ENCODE data around the gene TIAM1. TPM values are rescaled to one million over a fixed set of nuclear protein-coding genes. Genes with fewer than 3 reads are reported as not detected.

TIAM1 gene
- total RNA-seq, 1 experiment from 2014 or later = 9.4 TPM

DNA sequence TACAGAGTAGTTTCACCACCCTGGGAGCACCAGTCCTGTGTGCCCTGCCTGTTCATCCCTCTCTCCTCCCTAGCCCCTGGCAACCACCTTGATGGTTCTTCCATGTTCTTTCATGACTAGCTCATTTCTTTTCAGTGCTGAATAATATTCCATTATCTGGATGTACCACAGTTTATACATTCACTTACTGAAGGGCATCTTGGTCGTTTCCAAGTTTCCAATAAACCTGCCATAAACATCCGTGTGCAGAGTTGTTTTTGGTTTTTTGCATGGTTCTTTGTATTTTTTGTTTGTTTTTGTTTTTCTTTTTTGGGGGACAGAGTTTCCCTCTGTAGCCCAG is 13.9 kb downstream of the TIAM1 start:
- no peak for DNase-seq (ENCODE audit: low spot score)

DNA sequence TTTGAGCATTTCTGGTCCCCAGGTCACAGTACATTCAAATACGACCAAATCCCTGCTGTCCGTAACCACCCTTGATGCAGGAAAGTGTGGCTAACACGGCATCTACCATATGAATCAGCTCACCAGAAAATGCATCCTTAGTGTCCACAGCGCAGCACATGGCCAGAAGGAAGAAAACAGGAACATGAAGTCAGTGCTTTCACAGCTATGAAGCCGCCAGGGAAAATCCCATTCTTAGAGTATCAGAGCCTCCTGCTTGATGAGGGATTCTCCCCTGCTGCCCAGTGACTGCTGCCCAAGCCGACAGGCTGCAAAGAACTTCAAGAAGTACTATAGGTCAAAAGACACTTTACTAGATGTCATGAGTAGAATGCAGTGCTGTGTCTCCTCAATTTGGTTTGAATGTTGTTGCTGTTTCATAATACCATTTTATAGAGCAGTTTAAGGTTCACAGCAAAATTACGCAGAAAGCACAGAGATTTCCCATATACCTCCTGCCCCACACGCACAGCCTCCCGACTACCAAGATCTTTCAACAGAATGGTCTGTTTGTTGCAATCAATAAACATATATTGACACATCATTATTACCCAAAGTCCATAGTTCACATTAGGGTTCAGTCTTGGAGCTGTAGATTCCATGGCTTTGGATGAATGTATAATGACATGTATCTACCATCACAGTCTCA is 14.5 kb downstream of the TIAM1 start:
- no peak for DNase-seq (ENCODE audit: low spot score)

DNA sequence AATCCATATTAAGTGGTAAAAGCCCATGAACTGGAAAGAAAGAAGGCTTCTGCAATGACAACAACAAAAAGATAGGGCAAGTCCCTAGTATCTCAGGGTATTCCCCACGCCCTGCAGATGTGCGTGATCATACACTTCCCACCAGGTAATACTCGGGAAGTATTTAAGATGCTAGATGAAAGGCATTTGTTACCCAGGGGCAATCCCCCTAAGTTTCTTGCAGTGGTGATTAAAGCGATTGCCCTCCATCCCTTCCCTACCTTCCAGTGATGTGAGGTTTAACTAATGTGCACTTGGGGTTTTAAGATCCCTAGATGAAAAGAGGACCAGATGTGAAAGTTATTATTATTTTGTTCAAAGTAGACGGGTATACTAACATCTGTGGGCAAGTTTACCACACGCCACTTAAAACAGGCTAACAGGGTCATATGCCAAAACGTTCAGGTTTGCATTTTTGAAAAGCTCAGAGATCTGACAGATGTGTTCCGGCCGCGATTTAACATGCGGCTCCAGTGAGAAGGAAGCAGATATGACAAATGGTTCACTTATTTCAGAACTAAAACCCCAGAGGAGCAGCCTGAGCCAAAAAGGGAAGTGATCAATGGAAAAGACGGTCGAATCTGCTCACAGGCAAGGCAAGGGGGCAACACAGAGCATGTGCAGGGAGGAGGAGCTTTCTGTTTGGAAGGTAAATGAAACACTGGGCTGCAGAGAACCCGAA is 17.4 kb downstream of the TIAM1 start:
- DNase-seq (ENCODE audit: low spot score) = no peak

DNA sequence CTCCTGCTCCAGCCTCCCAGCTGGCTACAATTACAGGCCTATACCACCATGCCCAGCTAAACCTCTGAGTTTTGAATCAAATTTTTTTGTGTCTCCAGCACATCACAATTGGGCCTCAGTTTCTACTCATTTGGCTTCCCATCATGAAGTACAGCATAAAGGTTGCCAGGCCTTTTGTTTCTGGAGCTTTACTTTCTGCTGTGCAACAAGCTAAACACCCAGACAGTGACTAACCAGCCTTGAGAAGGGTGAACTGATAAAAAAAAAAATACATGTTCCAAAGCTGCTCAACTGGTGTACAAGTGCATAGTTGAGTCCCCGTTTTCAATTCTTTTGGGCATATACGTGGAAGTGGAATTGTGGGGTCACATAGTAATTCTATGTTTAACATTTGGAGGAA is 25.1 kb downstream of the TIAM1 start:
- DNase-seq (ENCODE audit: low spot score) = no peak

DNA sequence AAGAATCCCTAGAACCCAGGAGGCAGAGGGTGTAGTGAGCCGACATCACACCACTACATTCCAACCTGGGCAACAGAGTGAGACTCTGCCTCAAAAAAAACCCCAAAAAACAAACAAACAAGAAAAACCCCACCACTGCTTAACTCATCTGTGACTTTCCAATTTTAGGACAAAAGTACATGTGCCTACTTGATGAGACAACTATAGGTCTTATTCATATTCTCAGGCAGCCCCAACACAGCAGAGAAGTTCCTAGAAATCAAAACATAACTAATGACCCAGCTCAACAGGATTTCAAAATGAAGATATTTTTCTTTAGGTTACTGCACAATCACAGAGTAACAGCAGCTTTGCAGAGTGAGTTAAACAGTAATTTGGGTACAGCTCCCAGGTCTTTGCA is 26.4 kb downstream of the TIAM1 start:
- DNase-seq (ENCODE audit: low spot score) = no peak

DNA sequence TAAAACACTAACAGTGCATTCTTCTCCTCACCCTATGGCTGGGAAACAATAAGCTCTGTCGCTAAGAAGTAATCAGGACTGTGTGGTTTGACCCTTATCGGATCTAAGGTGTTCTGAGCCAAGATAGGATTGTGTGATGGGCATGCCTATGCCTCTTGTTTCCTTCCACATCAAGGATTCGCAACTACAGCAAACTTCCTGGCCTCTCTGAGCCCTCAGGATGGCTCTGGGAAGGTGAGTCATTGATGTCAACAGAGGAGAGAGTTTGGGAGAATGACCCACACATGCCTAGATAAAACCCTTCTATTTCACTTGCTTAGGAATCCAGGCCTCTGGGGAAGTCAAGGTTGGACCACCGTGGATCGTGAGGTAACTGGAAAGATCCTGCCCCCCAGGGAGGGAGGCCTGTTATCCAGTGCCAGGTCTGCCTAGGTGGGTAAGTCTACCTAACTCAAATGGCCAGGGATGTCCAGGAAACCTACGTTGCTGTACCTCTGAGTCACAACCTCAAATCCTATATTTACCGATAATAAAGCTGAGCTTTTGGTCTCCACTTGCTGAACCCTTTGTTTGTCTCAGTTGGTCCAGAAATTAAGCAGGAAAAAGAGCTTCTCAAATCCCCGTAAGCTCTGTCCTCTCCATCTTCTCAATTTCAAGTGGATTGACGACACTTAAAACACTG is 27.4 kb downstream of the TIAM1 start:
- DNase-seq (ENCODE audit: low spot score) = no peak

DNA sequence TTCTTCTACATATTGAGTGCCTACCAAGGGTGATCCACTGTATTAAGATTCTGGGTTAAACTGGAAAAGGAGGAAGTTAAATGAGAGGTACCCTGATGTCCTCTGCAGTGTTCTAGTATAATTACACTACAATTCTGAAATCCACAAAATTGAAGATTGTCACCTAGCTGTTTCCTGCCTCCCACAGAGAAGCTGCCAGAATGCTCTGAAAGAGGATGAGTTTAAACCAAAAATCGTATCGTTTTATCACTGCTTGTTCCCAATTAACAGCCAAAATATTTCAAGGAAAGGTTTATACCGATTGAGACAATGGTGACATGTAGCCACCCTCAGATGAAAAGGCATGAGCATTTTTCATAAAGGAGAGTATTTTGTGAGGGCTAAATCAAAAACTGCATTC is 28.0 kb downstream of the TIAM1 start:
- no peak for DNase-seq (ENCODE audit: low spot score)

DNA sequence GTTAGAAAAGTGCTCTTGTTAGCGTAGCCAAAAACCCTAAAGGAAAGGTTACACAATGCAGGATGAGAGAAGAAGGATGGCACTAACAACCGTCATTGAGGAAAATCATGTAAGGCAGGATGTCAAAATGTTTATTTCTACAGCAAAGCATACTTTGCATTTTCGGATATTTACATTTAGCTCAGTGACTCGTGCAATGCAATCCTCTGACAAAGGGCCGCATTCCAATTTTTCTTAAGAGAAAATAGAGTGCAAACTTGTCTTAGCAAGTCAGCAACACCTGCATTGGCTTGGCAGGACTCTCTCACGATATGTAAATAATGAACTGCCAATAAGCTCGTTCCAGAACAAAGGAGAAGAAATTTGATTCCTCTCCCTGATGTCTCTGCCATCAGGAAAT is 33.3 kb downstream of the TIAM1 start:
- no peak for DNase-seq (ENCODE audit: low spot score)

DNA sequence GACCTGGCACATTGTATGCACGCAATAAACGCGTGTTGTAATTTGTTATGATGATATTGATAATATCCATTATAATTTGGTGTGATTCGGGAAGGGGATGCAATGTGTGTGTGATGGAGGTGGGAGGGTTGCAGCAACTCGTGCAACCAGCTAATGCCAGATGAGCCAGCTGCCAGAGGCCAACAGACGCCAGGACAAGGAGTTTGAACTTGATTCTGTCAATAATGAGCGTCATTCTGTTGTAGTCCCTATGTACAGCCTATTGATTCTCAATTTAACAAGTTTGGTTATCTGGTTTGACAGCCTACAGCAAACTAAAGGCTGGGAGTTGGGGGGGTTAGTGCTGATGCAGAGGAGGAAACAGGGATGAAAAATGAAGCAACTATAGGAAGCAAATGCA is 35.5 kb downstream of the TIAM1 start:
- DNase-seq (ENCODE audit: low spot score) = no peak

DNA sequence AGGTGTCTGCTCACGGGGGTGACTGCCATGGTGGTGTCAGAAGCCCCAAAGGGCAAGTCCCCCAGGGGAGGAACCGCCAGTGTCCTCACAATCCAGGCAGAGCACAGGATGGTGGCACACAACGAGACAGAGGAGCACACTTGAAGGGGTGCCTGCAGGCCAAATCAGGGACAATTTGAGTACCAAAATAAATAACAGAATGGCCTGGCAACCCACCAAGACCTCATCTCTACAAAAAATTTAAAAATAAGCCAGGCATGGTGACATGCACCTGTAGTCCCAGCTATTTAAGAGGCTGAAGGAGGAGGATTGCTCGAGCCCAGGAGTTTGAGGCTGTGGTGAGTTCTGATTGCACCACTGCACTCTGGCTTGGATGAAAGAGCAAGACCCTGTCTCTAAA is 38.2 kb downstream of the TIAM1 start:
- no peak for DNase-seq (ENCODE audit: low spot score)

DNA sequence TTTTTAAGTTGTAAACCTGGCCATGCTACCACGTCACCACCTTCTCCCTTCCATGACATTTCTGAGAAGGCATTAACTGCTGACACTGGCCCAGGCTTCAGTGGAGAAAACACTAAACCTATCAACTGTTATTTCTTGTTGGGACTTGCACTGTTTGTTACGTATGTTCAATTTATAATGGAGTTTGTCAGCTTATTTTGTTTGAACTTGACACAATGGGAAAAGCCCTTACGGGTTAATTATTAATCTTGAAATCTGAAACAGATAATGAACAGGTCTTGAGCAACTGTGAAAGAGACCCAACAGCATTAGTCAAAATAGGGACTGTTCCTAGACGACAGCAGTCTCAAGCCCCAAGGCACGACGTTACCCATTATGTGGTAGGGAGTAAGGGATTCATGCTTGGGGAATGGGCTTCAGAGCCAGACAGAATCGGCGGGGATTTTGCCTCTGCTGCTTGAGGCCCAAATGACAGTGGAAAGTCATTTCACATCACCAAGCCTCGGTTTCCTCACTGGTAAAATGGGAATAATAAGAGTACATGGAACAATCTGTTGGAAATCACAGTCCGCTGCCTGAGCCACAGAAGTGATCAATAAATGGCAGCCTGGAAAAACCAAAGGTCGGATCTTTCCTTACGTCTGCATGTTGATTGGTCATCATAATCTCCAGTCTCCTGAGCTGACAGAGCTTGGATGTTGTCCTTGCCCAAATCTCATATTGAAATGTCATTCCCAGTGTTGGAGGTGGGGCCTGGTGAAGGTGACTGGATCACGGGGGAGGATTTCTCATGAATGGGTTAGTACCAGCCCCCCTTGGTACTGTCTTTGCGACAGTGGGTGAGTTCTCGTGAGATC is 44.5 kb downstream of the TIAM1 start:
- no peak for DNase-seq (ENCODE audit: low spot score)

DNA sequence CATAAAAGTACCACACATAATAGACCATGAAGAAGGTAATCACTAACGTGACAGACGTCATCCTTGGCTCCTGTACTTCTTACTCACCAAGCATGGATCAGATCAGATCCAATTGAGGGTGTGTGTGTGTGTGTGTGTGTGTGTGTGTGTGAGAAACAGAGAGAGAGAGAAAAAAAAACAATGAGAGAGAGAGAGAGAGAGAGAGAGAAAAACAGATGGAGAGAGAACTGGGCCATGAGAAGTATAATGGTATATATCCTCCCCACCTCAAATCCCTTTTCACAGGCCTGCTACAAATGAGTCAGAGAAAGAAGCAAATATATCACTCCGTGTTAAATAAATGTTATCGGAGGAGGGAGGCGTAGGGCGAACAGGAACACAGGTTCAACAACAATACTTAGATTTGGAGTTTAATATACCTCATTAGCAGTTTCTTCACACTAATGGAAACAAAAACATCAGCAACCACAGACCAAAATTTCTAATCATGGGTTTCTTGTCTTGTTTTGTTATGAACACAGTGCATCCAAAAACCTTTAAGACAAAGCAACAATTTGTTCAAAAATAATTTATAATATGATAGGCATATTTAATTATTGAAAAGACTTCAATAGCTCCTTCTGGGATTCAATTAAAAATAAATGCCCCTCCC is 45.3 kb downstream of the TIAM1 start:
- no peak for DNase-seq (ENCODE audit: low spot score)

DNA sequence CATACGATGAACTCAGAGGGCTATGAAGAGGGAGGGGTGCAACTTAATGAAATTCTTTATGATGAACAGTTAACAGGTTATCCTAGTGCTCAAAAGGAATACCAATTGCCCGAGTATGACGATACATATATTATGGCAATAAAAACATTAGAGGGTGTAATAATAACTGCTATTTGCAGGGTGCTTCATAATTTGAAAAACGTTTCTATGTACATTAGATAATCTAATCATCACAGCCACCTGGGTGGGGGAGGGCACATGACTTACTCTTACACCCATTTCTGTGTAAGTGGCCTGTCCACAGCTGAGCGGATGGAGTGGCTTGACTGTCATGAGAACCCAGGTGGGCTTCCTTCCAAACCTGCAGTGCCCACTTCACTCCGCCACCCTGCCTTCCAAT is 46.3 kb downstream of the TIAM1 start:
- DNase-seq (ENCODE audit: low spot score) = no peak

DNA sequence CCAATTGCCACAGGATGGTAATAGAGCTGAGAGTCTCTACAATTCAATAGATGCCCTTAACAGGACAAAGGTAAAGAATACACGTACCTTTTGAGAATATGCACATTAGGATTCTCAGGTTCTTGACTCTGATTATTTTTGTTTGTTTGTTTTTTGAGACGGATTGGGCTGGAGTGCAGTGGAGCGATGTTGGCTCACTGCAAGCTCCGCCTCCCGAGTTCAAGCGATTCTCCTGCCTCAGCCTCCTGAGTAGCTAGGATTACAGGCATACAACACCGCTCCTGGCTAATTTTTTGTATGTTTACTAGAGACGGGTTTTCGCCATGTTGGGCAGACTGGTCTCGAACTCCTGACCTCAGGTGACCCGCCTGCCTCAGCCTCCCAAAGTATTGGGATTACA is 48.4 kb downstream of the TIAM1 start:
- DNase-seq (ENCODE audit: low spot score) = no peak

DNA sequence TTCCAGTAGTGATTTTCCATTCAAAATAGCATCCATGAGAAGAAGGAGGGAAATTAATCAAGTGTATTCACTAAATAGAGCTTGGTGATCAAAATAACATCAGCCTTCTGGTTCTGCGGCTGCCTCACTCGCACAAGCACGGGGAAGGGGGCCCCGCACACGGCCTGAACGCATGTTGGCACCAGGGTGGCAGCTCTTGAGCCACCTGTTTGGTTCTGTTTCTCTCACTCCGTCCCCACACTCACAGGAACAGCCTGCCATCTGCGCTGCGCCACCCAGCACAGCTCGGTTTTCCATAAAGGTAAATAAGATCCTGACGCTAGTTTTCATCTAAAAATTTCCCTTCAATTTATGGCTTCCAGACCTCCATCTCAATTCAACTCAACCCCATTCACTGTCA is 49.4 kb downstream of the TIAM1 start:
- DNase-seq (ENCODE audit: low spot score) = no peak

DNA sequence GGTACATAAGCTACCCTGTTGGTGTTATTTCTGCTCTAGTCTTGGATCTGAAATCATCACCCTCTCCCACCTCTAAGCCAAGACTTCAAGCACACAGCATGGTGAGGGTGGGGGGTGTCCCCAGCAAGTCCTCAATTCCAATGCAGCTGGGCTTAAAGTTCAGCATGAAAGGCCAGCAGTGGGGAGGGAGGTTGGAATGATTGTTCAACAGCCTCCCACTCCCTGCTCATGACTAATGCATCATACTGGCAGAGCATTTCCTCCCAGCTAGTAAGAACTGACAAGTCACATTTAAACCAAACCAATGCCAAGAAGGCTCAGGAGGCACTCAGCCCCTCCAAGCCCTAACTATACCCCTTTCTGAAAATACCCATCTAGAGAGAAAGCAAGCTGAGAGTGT is 50.1 kb downstream of the TIAM1 start:
- DNase-seq (ENCODE audit: low spot score) = peak; percentile 78

DNA sequence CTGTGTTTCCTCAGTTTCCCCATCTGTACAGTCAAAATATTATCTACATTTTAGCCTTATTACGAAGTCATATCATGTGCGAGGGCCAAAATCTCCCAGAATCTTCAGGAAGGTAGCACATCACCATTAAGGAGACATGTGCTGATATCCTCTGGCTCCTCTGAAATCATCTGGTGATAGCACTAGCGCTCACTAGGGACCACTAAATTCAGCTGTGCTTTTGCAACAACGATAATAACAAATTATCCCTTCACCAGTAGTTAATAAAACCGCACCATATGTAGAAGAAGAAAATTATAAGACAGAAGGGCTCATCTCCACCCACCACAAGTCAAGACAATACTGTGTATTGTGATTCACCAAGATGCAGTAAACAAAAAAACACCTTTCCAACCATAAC is 53.3 kb downstream of the TIAM1 start:
- no peak for DNase-seq (ENCODE audit: low spot score)

DNA sequence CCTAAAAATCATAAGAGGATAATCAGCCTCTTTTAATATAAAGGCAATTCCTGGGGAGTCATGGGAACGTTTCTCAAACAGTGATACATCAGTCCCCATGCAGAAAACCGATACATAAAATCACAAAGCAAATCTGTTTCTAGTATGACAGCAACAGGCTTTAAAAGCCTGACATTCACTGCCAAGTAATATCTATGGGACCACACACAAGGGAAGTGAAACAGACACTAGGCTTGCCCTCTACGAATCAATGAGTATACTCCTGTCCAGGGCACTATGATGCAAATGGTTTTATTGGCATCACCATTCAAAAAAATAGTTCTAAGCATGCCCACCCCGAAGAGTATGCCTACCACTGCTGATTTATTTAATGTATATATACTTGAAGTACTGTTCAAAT is 54.4 kb downstream of the TIAM1 start:
- no peak for DNase-seq (ENCODE audit: low spot score)

DNA sequence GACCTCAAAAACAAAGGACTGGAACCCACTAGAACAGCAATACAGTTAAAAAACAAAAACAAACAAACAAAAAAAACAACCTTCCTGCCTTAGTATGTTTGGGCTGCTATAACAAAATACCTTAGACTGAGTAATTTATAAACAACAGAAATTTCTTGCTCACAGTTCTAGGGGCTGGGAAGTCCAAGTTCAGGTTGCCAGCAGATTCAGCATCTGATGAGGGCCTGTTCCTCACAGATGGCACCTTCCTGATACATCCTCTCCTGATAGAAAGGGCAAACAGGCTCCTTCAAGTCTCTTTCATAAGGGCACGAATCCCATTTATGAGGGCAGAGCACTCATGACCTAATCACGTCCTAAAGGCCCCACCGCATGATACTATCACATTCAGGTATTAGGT is 55.9 kb downstream of the TIAM1 start:
- DNase-seq (ENCODE audit: low spot score) = no peak

DNA sequence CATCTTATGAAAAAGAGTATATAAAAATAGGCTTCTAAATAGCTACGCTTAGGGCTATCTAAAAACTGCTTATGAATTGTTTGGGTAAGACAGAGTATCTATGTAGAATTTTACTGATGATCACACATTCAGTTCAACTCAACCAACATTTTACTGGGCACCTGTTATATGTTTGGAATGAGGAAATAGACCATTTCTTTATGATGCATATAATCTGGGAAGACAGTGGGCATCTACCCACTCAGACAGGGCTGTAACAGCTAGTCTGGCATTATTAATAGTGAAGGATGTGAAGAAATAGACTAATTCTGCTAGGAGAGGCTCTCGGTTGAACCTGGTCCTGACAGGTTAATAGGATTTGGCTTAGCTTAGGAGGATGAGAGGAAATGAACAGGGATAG is 56.9 kb downstream of the TIAM1 start:
- DNase-seq (ENCODE audit: low spot score) = no peak

DNA sequence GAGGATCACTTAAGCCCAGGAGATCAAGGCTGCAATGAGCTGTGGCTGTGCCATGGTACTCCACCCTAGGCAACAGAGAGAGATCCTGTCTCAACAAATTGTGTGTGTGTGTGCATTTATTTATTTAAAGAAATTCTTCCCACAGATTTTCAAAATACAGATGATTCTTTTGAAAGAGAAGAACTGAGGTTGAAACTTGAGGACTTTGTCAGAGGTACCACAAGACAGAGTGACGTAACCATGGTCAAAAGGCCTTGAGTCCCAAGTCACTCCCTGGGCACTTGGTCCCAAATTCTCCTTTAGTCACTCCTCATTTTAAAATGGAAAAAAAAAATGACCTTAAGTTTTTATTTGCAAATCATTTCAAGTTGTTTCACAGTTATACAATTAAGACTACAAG is 57.4 kb downstream of the TIAM1 start:
- DNase-seq (ENCODE audit: low spot score) = no peak

Data from H4 (cell line).